ENCODE measurements around the gene FBXL12.
"Not testable (repeated sequence)": the region's sequence is repeated elsewhere in the genome, so short reads cannot be mapped to it uniquely, and the experiment has no call there.

The FBXL12 gene

GRCh38 chr19:9796113-9796773 is 22.6 kb downstream of the FBXL12 start:
- peak; percentile 56 to 67 (median 65) for DNase-seq (ENCODE audit: low read depth in 3 of 3, low spot score in 1 of 3)

DNA sequence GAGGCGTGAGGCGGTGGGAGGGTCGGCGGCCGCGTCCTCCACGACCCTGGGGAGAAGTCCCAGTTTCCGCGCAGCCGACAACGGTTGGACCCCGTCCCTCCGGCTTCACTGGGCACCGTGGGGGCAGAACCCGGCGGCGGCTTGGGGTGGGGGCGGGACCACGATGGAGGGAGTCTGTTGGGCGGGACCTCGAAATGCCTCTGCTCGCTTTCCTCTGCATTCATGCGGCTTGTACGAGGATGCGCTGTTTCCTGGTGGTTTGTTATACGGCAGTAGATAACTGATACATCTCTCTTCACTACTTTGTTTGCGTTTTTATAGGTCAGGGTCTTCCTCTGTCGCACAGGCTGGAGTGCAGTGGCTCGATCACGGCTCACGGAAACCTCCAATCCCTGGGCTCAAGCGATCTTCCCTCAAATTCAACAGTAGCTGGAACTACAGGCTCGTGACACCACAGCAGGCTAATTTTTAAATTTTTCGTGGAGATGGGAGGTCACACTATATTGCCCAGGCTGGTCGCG is 25.7 kb downstream of the FBXL12 start:
- peak in 2 of 3 donors; percentile 30 to 46 for DNase-seq (ENCODE audit: low read depth in 3 of 3, low spot score in 1 of 3)

DNA sequence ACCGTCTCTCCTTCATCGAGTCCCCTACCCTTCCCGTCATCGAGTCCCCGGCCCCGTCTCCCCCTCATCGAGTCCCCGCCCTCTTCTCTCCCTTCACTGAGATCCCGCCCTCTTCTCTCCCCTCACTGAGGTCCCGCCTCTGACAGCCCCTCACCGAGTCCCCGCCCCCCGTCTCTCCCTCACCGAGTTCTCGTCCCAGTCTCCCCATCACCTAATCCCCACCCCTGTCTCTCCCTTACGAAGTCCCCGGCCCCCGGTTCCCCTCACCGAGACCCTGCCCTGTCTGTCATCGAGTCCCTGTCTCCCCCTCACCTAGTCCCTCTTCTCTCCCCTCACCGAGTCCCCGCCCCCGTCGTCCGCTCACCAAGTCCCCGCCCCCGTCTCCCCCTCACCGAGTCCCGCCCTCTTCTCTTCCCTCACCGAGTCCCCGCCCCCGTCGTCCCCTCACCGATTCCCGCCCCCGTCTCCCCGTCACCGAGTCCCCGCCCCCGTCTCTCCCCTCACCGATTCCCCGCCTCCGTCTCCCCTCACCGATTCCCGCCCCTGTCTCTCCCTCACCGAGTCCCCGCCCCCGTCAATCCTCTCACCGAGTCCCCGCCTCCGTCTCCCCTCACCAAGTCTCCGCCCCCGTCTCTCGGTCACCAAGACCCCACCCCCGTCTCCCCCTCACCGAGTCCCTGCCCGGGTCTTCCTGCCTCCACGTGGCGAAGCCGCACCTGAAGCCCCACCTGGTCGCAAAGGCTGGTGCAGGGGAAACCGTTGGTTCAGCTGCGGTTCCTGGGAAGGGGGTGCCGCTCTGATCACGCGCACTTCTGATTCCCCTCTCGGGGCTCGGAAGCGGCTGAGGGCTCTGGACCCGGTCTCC is 26.4 kb downstream of the FBXL12 start:
- peak; percentile 82 to 89 (median 83) for DNase-seq (ENCODE audit: low read depth in 3 of 3, low spot score in 1 of 3)

DNA sequence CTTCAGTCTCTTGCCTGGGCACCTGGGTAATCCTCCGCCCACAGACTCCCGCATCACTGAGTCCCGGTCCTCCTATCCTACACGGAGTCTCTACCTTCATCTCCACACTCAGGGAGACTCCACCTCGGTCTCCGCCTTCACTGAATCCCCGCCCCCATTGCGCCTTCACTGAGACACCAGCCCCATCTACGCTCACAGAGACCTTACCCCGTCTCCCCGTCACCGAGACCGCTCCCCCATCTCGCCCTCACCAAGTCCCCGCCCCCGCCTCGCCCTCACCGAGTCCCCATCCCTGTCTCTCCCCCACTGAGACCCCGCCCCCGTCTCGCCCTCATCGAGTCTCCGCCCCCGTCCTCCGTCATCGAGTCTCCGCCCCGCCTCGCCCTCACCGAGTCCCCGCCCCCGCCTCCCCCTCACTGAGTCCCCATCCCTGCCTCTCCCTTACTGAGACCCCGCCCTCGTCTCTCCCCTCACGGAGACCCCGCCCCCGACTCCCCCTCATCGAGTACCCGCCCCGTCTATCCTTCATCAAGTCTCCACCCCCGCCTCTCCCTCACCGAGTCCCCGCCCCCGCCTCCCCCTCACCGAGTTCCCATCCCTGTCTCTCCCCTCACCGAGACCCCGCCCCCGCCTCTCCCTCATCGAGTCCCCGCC is 27.2 kb downstream of the FBXL12 start:
- DNase-seq (ENCODE audit: low read depth in 3 of 3, low spot score in 1 of 3): peak; percentile 83 to 95 (median 83)

DNA sequence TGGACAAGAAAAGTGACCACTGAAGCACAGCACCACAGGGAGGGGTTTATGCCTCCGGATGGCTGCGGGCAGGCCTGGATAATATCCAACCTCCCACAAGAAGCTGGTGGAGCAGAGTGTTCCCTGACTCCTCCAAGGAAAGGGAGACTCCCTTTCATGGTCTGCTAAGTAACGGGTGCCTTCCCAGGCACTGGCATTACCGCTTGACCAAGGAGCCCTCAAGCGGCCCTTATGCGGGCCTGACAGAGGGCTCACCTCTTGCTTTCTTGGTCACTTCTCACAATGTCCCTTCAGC is 27.9 kb downstream of the FBXL12 start:
- not testable (repeated sequence) for DNase-seq (ENCODE audit: low read depth in 3 of 3, low spot score in 1 of 3)

DNA sequence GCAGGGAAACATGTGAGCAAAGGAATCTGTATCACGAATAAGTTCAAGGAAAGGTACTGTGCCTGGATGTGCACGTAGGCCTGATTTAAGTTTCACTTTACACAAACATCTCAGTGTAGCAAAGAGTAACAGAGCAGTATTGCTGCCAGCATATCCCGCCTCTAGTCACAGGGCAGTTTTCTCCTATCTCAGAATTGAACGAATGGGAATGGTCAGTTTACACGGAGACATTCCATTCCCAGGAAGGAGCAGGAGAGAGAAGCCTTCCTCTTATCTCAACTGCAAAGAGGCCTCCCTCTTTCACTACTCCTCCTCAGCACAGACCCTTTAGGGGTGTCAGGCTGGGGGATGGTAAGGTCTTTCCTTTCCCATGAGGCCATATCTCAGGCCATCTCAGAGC is 29.3 kb downstream of the FBXL12 start:
- DNase-seq (ENCODE audit: low read depth in 3 of 3, low spot score in 1 of 3): not testable (repeated sequence)

DNA sequence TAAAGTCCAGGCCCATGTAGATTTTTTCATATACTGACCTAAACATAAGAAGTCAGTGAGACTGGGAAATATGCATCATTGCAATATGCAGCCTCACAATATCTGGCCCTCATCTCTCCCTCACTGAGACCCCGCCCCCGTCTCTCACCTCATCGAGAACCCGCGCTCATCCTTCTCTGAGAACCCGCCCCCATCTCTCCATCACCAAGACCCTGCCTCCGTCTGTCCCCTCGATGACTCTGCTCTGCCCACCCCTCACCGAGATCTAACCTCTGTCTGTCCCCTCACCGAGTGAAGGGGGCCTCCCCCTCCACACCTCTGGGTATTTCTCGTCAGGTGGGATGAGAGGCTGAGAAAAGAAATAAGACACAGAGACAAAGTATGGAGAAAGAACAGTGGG is 29.8 kb downstream of the FBXL12 start:
- DNase-seq (ENCODE audit: low read depth in 3 of 3, low spot score in 1 of 3): no peak

- DNase-seq (ENCODE audit: low read depth in 3 of 3, low spot score in 1 of 3): not testable (repeated sequence)
These were observed 30.3 kb downstream of the FBXL12 start for GRCh38 chr19:9788604-9789003.

DNA sequence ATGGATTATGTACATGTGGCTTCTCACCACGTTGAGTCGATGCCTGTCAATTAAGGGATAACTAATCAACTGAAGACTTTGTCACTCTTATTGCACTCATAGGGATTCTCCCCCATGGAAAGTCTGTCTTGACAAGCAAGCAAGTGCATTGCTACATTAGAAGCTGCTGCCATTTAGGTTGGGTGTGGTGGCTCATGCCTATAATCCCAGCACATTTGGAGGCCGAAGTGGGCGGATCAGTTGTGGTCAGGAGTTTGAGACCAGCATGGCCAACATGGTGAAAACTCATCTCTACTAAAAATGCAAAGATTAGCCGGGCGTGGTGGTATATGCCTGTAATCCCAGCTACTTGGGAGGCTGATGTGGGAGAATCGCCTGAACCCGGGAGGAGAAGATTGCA is 32.1 kb downstream of the FBXL12 start:
- DNase-seq (ENCODE audit: low read depth in 3 of 3, low spot score in 1 of 3): no peak

GRCh38 chr19:9786342-9786741 is 32.5 kb downstream of the FBXL12 start:
- no peak for DNase-seq (ENCODE audit: low read depth in 3 of 3, low spot score in 1 of 3)

- peak; percentile 91 to 98 (median 92) for DNase-seq (ENCODE audit: low read depth in 3 of 3, low spot score in 1 of 3)
These were observed 33.2 kb downstream of the FBXL12 start for GRCh38 chr19:9785367-9786331.

DNA sequence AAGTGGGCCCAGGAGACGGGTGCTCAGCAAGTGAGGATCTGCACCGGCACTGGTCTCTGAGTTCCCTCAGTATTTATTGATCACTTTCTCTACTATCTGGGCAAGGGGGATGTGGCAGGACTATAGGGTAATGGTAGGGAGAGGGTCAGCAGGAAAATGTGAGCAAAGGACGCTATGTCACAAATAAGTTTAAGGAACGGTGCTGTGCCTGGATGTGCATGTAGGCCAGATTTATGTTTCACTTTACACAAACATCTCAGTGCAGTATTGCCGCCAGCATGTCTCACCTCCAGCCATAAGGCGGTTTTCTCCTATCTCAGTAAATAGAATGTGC is 34.7 kb downstream of the FBXL12 start:
- DNase-seq (ENCODE audit: low read depth in 3 of 3, low spot score in 1 of 3): not testable (repeated sequence)

DNA sequence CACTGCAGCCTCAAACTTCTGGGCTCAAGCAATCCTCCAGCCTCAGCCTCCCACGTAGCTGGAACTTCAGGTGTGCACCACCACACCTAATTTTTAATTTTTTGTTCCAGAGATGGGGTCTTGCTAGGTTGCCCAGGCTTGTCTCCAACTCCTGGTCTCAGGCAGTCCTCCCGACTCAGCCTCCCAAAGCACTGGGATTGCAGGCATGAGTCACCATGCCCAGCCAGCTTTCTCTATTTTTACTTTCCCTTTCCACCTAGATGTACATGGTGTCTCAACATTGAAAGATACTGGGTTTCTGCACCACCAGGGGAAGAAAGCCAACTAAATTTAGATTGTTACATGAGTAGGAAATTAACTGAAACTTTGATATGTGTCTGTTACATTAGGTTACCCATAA is 36.5 kb downstream of the FBXL12 start:
- DNase-seq (ENCODE audit: low read depth in 3 of 3, low spot score in 1 of 3): no peak

- peak; percentile 74 to 86 (median 78) for DNase-seq (ENCODE audit: low read depth in 3 of 3, low spot score in 1 of 3)
These were observed 50.4 kb downstream of the FBXL12 start, which contains the start of gene ZNF846 for GRCh38 chr19:9768175-9769112. TSS of gene ZNF846 (minus strand) at chr19:9768738. CDS start at chr19:9764950, 3,788 bp downstream.

All from stimulated activated CD4-positive, alpha-beta T cell treated with anti-CD3 and anti-CD28 coated beads, TNF-alpha, amount 100 ng/mL, for 1 hour (primary cell).